ENCODE results near the gene PSME2.

Gene PSME2

DNA sequence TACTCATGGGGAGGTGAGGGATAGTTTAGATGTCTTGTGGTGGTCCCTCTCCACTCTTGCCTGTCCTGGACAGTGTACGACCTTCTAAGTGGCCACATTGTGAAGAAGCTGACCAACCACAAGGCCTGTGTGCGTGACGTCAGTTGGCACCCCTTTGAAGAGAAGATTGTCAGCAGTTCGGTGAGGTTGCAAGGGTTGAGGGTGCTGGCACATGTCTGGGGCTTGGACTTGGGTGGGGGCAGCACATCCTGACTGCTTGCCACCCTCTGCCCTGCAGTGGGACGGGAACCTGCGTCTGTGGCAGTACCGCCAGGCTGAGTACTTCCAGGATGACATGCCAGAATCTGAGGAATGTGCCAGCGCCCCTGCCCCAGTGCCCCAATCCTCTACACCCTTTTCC, 23.5 kb downstream of the PSME2 start:
- Mint-ChIP-seq H3K36me3 (ENCODE audit: low read depth) (peaks cover 49% of the 10 kb centered on the region), H3K9me3 (no peaks in the 10 kb centered on the region), H3K27me3 (ENCODE audit: low read depth) (no peaks in the 10 kb centered on the region), H3K4me3 (no peak overlapping the region), H3K4me1 (peaks cover 8% of the 10 kb centered on the region), H3K27ac (no peak overlapping the region)
- TF ChIP-seq, protein P1, sequence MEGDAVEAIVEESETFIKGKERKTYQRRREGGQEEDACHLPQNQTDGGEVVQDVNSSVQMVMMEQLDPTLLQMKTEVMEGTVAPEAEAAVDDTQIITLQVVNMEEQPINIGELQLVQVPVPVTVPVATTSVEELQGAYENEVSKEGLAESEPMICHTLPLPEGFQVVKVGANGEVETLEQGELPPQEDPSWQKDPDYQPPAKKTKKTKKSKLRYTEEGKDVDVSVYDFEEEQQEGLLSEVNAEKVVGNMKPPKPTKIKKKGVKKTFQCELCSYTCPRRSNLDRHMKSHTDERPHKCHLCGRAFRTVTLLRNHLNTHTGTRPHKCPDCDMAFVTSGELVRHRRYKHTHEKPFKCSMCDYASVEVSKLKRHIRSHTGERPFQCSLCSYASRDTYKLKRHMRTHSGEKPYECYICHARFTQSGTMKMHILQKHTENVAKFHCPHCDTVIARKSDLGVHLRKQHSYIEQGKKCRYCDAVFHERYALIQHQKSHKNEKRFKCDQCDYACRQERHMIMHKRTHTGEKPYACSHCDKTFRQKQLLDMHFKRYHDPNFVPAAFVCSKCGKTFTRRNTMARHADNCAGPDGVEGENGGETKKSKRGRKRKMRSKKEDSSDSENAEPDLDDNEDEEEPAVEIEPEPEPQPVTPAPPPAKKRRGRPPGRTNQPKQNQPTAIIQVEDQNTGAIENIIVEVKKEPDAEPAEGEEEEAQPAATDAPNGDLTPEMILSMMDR (IDR thresholded peaks at IDR 0.05; ENCODE audit: unreplicated experiment in 3 of 3), result no peak

DNA sequence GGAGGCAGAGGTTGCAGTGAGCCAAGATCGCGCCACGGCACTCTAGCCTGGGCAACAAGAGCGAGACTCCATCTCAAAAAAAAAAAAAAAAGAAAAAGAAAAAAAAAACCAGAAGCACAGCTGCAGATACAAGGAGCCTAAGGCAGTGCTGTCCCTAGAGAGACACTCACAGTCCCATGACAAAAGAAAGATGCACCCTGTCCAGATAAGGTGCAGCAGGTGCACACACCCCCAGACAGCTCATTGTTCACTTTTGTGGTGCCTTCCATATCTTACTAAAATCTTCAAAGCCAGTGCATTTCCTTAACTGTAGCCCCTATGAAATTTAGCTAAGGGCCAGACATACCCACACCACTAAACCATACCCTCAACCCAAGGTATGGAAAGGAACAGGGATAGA, 24.0 kb downstream of the PSME2 start:
- H3K4me3 Mint-ChIP-seq, result no peak overlapping the region
- H3K27ac Mint-ChIP-seq, result no peak overlapping the region
- peaks cover 54% of the 10 kb centered on the region for H3K36me3 Mint-ChIP-seq (ENCODE audit: low read depth)
- no peaks in the 10 kb centered on the region for H3K27me3 Mint-ChIP-seq (ENCODE audit: low read depth)
- peaks cover 8% of the 10 kb centered on the region for H3K4me1 Mint-ChIP-seq
- TF ChIP-seq, protein P1 (IDR thresholded peaks at IDR 0.05; ENCODE audit: unreplicated experiment in 3 of 3), result no peak
- H3K9me3 Mint-ChIP-seq, result no peaks in the 10 kb centered on the region

DNA sequence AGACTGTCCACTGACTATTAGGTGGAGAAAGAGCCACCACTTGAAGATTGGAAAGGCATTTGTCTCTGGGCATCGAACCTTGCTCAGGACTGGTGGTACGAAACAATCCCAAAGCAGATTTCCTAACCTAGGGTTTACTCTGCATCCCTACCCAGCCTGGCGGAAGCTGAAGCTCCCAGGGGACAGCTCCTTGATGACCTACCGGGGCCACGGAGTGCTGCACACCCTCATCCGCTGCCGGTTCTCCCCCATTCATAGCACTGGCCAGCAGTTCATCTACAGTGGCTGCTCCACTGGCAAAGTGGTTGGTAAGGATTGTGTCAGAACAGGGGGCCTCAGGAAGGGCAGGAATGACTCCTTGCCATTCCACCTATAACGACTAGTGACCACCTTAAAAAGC, 25.2 kb downstream of the PSME2 start:
- Mint-ChIP-seq H3K27ac (no peak overlapping the region), H3K9me3 (no peaks in the 10 kb centered on the region), H3K27me3 (ENCODE audit: low read depth) (no peaks in the 10 kb centered on the region), H3K4me3 (no peak overlapping the region), H3K4me1 (peaks cover 6% of the 10 kb centered on the region), H3K36me3 (ENCODE audit: low read depth) (peaks cover 61% of the 10 kb centered on the region)
- TF ChIP-seq, protein P1 (IDR thresholded peaks at IDR 0.05; ENCODE audit: unreplicated experiment in 3 of 3), result no peak

DNA sequence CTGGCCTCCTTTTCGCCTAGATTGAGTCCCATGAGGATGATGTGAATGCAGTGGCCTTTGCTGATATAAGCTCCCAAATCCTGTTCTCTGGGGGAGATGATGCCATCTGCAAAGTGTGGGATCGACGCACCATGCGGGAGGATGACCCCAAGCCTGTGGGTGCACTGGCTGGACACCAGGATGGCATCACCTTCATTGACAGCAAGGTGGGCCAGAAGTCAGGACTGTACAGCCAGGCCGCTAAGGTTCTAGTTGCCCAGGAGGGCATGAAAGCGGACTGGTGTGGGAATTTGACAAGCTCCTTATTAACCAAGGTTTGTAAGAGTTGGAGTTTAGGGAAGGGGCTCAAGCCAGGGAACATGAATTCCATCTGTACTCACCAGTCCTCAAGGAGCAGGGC, 26.7 kb downstream of the PSME2 start:
- peaks cover 20% of the 10 kb centered on the region for H3K4me1 Mint-ChIP-seq
- H3K27ac Mint-ChIP-seq, result no peak overlapping the region
- H3K27me3 Mint-ChIP-seq (ENCODE audit: low read depth), result no peaks in the 10 kb centered on the region
- H3K4me3 Mint-ChIP-seq, result no peak overlapping the region
- peaks cover 63% of the 10 kb centered on the region for H3K36me3 Mint-ChIP-seq (ENCODE audit: low read depth)
- no peaks in the 10 kb centered on the region for H3K9me3 Mint-ChIP-seq
- TF ChIP-seq, protein P1 (IDR thresholded peaks at IDR 0.05; ENCODE audit: unreplicated experiment in 3 of 3), result no peak

DNA sequence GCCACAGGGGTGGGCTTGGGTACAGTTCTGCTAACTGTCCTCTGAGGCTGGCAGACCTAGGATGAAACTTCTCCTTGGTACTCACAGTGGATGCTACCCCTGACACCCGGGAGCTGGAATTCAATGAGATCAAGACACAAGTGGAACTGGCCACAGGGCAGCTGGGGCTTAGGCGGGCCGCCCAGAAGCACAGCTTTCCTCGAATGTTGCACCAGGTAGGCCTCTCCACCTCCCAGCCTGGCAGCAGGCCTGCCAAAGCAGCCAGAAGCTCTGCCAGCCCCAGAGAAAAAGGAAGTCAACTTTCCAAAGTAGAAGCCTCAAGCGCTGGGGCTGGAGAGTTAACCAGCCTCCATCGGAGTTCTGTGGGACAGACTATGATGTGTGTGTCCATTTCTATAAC, 29.2 kb downstream of the PSME2 start:
- Mint-ChIP-seq H3K9me3 (no peaks in the 10 kb centered on the region), H3K27me3 (ENCODE audit: low read depth) (no peaks in the 10 kb centered on the region), H3K4me3 (peak overlapping the region in 1 of 3 experiments; percentile 96), H3K27ac (no peak overlapping the region), H3K4me1 (peaks cover 20% of the 10 kb centered on the region), H3K36me3 (ENCODE audit: low read depth) (peaks cover 47% of the 10 kb centered on the region)
- TF ChIP-seq, protein P1 (IDR thresholded peaks at IDR 0.05; ENCODE audit: unreplicated experiment in 3 of 3), result no peak

DNA sequence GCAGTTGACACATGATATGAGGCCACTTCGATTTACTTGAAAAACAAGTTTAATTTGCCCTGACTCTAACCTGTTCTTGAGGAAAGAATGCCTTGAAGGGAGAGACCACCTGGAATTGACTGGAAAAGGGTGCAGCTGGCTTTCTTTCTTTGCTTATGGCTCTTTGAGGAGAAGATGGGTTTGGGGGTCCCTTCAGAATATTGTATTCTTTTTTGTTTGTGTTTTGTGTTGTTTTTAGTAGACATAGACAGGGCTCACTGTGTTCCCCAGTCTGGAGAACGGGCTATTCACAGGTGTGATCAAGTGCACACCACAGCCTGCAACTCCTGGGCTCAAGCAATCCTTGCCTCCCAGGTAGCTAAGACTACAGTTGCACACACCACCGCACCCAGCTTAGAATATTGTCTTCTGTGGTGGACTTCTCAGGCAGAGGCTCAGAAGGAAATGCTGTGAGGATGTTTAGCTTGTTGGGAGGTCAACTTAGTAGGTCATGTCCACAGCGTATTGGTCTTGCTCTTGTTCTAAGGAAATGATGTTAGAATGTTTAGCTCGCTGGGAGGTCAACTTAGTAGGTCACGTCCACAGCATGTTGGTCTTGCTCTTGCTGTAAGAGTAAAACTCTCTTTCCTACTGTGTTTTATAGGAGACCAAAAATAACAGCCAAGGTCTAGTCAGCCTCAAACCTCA, 30.1 kb downstream of the PSME2 start:
- Mint-ChIP-seq H3K36me3 (ENCODE audit: low read depth) (peaks cover 42% of the 10 kb centered on the region), H3K4me1 (peaks cover 20% of the 10 kb centered on the region), H3K9me3 (no peaks in the 10 kb centered on the region), H3K27ac (peak overlapping the region; percentile 100), H3K4me3 (peak overlapping the region; percentile 96 to 99 (median 99)), H3K27me3 (ENCODE audit: low read depth) (no peaks in the 10 kb centered on the region)
- TF ChIP-seq, protein P1 (IDR thresholded peaks at IDR 0.05; ENCODE audit: unreplicated experiment in 3 of 3), result no peak
